Activated T-helper 1 cell treated with anti-CD3 and anti-CD28 coated beads, Interleukin-12 subunit alpha, Interleukin-12 subunit beta, Interleukin-2, Interleukin-4 antibody, amounts not matched to agents 30 ng/mL and 10 ng/mL and 1 ng/mL, durations not matched to agents 14 hours and 24 hours and 36 hours (primary cell): ENCODE data around the gene VPS37D. TPM values are rescaled to one million over a fixed set of nuclear protein-coding genes. Genes with fewer than 3 reads are reported as not detected.
"Not testable (repeated sequence)": the region's sequence is repeated elsewhere in the genome, so short reads cannot be mapped to it uniquely, and the experiment has no call there.

Experiments
- DNase-seq: peaks from one replicate; pipeline ENCODE4 v3.0.0; 2021; ENCODE audit warnings: low spot score
- H3K27ac Mint-ChIP-seq: one replicate; pipeline ENCODE4 v1.8.0; 2021; ENCODE audit warnings: mild to moderate bottlenecking, mixed read lengths
- H3K27me3 Mint-ChIP-seq: one replicate; pipeline ENCODE4 v1.8.0; 2022; ENCODE audit warnings: mild to moderate bottlenecking, moderate library complexity, mixed read lengths; ENCODE audit not compliant: insufficient read depth
- H3K36me3 Mint-ChIP-seq: one replicate; pipeline ENCODE4 v1.8.0; 2021; ENCODE audit warnings: low read depth, mixed read lengths
- H3K4me1 Mint-ChIP-seq: one replicate; pipeline ENCODE4 v1.8.0; 2021; ENCODE audit warnings: low read depth, mixed read lengths
- H3K4me3 Mint-ChIP-seq: one replicate; pipeline ENCODE4 v1.8.0; 2021; ENCODE audit warnings: mild to moderate bottlenecking, moderate library complexity, mixed read lengths
- H3K9me3 Mint-ChIP-seq: one replicate; pipeline ENCODE4 v1.8.0; 2021; ENCODE audit warnings: mixed read lengths
- intact Hi-C: fragments of 100-400 bp; cut with micrococcal nuclease; formaldehyde crosslinking; loops from one replicate; pipeline ENCODE4 v1.15.1; 2024
- total RNA-seq: library from RNA; stranded (reverse); gene quantifications from 2 replicates; pipeline ENCODE4 v1.2.3, GENCODE V29; 2022

VPS37D gene
- total RNA-seq, 1 donor from 2014 or later, result 0.18 TPM

DNA sequence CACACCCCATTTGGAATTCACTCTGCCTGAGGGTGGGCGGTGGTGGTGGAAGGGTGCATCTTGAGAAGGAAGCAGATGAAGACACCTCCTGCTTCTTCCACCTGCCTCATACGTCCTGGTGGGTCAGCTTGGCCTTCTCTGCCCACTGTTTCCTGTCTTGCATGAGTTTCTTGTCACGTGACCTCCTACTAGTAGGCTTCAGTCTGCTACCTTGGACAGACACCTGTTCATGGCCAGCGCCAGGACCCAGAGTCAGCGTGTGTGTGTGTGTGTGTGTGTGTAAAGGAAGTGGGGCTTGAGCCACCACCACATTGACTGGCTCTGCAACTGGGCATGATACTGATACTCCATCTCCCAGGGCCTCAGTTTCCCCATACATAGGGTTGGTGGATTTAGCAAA is 17.1 kb upstream of the VPS37D start:
- Mint-ChIP-seq H3K9me3 (no peaks in the 10 kb centered on the region), H3K27me3 (peaks cover 44% of the 10 kb centered on the region), H3K27ac (no peak overlapping the region), H3K4me1 (no peaks in the 10 kb centered on the region), H3K4me3 (no peak overlapping the region), H3K36me3 (no peaks in the 10 kb centered on the region)
- intact Hi-C loops, result no loop called here
- DNase-seq, result no peak

DNA sequence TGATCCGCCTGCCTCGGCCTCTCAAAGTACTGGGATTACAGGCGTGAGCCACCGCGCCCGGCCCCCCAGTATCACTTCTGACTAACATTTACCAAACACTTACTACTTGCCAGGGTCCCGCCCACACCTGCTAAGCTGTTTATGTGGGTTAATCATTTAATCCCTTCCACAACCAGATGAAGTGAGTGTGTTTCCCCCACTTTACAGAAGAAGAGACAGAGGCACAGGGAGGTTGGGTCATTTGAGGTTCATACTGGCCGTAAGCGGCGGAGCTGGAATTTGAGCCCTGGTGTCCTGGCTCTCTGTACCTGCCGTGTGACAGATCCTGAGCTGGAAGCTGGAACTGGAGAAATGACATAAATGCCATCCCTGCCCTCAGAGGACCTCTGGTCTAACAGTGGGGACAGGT is 15.1 kb upstream of the VPS37D start:
- Mint-ChIP-seq H3K36me3 (no peaks in the 10 kb centered on the region), H3K27me3 (peaks cover 27% of the 10 kb centered on the region), H3K27ac (no peak overlapping the region), H3K4me3 (no peak overlapping the region), H3K9me3 (no peaks in the 10 kb centered on the region), H3K4me1 (no peaks in the 10 kb centered on the region)
- intact Hi-C loops, result no loop called here
- DNase-seq, result no peak

GRCh38 chr7:73655309-73655708 is 12.3 kb upstream of the VPS37D start:
- not testable (repeated sequence) for H3K4me3 Mint-ChIP-seq
- peaks cover 11% of the 10 kb centered on the region for H3K27me3 Mint-ChIP-seq

DNA sequence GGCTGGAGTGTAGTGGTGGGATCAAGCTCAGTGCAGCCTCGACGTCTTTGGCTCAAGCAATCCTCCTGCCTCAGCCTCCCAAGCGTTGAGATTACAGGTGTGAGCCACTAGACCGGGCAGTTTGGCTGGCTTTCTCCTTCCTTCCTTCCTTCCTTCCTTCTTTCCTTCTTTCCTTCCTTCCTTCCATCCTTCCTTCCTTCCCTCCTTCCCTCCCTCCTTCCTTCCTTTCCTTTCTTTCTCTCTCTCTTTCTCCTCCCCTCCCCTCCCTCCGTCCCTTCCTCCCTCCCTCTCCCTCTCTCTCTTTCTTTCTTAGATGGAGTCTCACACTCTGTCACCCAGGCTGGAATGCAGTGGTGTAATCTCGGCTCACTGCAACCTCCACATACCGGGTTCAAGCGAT is 7.6 kb upstream of the VPS37D start:
- peaks cover 5% of the 10 kb centered on the region for H3K9me3 Mint-ChIP-seq
- no peak overlapping the region for H3K4me3 Mint-ChIP-seq
- H3K36me3 Mint-ChIP-seq, result no peaks in the 10 kb centered on the region
- H3K27me3 Mint-ChIP-seq, result peaks cover 18% of the 10 kb centered on the region
- no peaks in the 10 kb centered on the region for H3K4me1 Mint-ChIP-seq
- no peak overlapping the region for H3K27ac Mint-ChIP-seq
- no peak for DNase-seq
- intact Hi-C loops, result no loop called here

More at GRCh38 chr7:73655309-73655708, 12.3 kb upstream of the VPS37D start:
- H3K9me3 Mint-ChIP-seq, intact Hi-C loops, H3K36me3 Mint-ChIP-seq, H3K27ac Mint-ChIP-seq, DNase-seq, H3K4me1 Mint-ChIP-seq: not testable (repeated sequence)

GRCh38 chr7:73660594-73660993 is 7.0 kb upstream of the VPS37D start:
- H3K36me3 Mint-ChIP-seq, DNase-seq, H3K27ac Mint-ChIP-seq, H3K4me3 Mint-ChIP-seq, H3K9me3 Mint-ChIP-seq, intact Hi-C loops, H3K4me1 Mint-ChIP-seq: not testable (repeated sequence)
- H3K27me3 Mint-ChIP-seq, result peaks cover 20% of the 10 kb centered on the region

DNA sequence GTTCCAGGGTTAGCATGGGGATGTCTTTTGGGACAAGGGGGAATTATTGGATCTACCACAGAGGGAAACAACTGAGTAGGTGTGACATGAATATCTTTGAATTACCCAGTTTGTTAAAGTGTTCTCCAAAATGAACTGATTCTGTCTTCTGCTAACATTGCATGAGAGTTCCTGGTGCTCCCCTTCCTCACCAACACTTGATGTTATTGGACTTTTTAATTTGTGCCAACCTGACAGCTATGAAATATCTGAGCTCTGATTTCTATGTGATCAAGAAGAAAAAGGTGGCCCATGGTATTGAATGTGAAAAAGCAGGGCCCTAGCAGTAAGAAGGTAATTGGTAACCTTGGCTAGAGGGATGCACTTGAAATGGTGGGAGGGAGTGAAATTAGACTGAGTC is 4.6 kb upstream of the VPS37D start:
- peaks cover 5% of the 10 kb centered on the region for H3K9me3 Mint-ChIP-seq
- no peak for DNase-seq
- no peaks in the 10 kb centered on the region for H3K36me3 Mint-ChIP-seq
- H3K27ac Mint-ChIP-seq, result no peak overlapping the region
- no peak overlapping the region for H3K4me3 Mint-ChIP-seq
- peaks cover 24% of the 10 kb centered on the region for H3K27me3 Mint-ChIP-seq
- intact Hi-C loops, result no loop called here
- no peaks in the 10 kb centered on the region for H3K4me1 Mint-ChIP-seq

GRCh38 chr7:73668103-73668885 is 663 bp downstream of the VPS37D start:
- no peak overlapping the region for H3K27ac Mint-ChIP-seq
- no peaks in the 10 kb centered on the region for H3K36me3 Mint-ChIP-seq
- peaks cover 7% of the 10 kb centered on the region for H3K4me1 Mint-ChIP-seq
- no peak for DNase-seq
- peak overlapping the region; percentile 74 for H3K4me3 Mint-ChIP-seq
- H3K27me3 Mint-ChIP-seq, result peaks cover 33% of the 10 kb centered on the region
- intact Hi-C loops, result no loop called here
- peaks cover under 1% of the 10 kb centered on the region for H3K9me3 Mint-ChIP-seq

DNA sequence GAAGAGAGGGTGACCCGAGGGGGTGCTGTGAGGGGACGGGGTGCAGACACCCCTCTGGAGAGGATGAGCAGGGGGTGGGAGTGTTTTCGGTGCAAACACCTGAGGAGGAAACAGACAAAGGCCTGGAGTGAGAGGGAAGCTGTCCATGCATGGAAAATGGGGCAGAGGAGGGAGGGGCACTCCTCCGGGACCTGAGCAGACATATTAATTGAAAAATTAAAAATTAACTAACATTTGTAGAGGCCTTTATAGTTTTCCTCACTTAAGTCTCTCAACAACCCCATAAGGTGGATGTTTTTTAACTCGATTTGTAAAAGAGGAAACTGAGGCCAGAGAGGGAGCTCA is 1.2 kb downstream of the VPS37D start:
- Mint-ChIP-seq H3K9me3 (no peaks in the 10 kb centered on the region), H3K27ac (no peak overlapping the region), H3K4me3 (peak overlapping the region; percentile 74), H3K27me3 (peaks cover 32% of the 10 kb centered on the region), H3K4me1 (peaks cover 7% of the 10 kb centered on the region), H3K36me3 (no peaks in the 10 kb centered on the region)
- DNase-seq, result no peak
- intact Hi-C loops, result no loop called here

DNA sequence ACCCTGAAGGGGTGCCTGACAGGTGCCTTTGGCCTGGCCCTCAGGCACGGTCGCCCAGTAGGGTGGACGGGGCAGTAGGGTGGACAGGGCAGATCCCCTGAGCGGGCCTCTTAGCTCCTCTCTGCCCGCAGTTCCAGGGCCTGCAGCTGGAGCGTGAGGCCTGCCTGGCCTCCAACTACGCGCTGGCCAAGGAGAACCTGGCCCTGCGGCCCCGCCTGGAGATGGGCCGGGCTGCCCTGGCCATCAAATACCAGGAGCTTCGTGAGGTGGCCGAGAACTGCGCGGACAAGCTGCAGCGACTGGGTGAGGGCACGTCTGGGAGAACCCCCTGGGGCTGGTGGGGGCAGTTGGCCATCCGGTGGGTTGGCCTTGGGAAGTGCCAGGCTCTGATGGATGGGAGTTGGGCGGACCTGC is 1.7 kb downstream of the VPS37D start:
- Mint-ChIP-seq H3K27ac (no peak overlapping the region), H3K4me1 (peaks cover 7% of the 10 kb centered on the region), H3K9me3 (no peaks in the 10 kb centered on the region), H3K4me3 (no peak overlapping the region), H3K36me3 (no peaks in the 10 kb centered on the region), H3K27me3 (peaks cover 30% of the 10 kb centered on the region)
- intact Hi-C loops, result no loop called here
- DNase-seq, result no peak

DNA sequence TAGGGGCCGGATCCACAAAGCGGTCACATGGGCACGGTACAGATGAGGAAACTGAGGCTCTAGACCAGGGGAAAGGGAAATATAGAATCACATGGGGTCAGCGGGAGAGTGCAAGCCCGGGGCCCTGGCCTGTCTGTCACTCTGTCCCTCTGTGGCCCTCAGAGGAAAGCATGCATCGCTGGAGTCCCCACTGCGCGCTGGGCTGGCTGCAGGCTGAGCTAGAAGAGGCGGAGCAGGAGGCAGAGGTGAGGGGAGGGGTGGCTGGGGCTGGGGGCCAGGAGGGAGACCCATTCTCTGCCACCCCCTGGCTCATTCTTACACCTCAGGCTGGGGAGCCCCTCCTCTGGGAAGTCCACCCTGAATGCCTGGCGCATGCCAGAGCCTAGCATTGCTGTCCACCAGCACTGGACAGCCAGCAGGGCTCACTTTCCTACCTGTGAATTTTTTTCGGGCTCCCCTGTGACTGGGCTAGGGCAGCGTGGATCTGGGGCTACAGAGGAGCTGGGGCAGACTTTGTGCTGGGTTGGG is 2.3 kb downstream of the VPS37D start:
- no peak for DNase-seq
- Mint-ChIP-seq H3K4me3 (peak overlapping the region; percentile 22), H3K36me3 (no peaks in the 10 kb centered on the region), H3K27ac (no peak overlapping the region), H3K4me1 (peaks cover 7% of the 10 kb centered on the region), H3K9me3 (no peaks in the 10 kb centered on the region), H3K27me3 (peaks cover 28% of the 10 kb centered on the region)
- intact Hi-C loops, result no loop called here

DNA sequence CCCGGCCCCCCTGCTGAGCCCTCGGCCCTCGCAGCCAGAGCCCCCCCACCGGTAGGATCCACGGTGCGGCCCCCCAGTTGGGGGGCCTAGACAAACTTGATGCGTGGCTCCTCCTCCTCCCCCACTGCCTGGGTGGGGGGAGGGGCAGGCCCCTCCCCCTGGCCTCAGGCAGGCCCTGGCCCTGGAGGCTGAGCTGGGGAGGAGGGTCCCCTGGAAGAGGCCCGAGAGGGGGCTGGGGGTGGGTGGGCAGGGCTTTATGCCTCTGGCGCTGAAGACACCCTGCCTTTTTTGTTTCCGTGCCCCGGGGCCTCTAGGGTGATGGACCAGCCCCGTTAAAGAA is 3.7 kb downstream of the VPS37D start:
- Mint-ChIP-seq H3K9me3 (no peaks in the 10 kb centered on the region), H3K4me3 (no peak overlapping the region), H3K27me3 (peaks cover 20% of the 10 kb centered on the region)

DNA sequence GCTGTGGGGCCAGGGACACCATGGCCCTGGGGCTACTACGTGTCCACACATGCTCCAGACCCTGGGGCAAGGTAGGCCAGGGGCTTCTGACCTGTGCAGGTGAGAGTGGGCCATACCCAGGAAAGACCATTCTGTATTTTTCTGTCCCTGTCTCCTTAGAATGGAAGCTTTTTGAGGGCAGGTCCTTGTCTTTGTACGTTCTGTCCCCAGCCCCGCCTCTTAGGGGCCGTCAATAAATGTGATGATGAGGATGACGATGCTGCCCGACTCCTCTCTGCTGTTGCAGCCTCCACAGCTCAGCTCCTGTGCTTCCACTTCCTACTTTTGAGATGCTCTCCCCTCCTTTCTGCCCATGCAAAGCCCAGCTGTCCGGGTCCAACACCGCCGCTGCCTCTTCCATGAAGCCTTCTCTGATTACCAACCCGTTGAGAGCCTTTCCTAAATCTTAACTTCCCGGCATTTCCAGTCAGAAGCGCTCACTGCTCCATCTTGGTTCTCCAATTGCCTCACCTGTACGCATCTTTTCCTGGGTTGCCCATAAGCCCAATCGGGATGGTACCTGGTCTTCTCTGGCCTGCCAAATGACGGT is 4.3 kb downstream of the VPS37D start:
- Mint-ChIP-seq H3K9me3 (no peaks in the 10 kb centered on the region), H3K27ac (no peak overlapping the region), H3K4me3 (no peak overlapping the region), H3K4me1 (peaks cover 7% of the 10 kb centered on the region), H3K27me3 (peaks cover 20% of the 10 kb centered on the region), H3K36me3 (no peaks in the 10 kb centered on the region)
- DNase-seq, result no peak
- intact Hi-C loops, result no loop called here

More for the DNA sequence above, 3.7 kb downstream of the VPS37D start:
- intact Hi-C loops, result no loop called here
- H3K36me3 Mint-ChIP-seq, result no peaks in the 10 kb centered on the region
- H3K27ac Mint-ChIP-seq, result no peak overlapping the region
- DNase-seq, result no peak
- H3K4me1 Mint-ChIP-seq, result peaks cover 7% of the 10 kb centered on the region

GRCh38 chr7:73674468-73675124 is 7.0 kb downstream of the VPS37D start:
- Mint-ChIP-seq H3K9me3 (no peaks in the 10 kb centered on the region), H3K4me3 (no peak overlapping the region), H3K27ac (no peak overlapping the region), H3K4me1 (no peaks in the 10 kb centered on the region), H3K27me3 (peaks cover 10% of the 10 kb centered on the region), H3K36me3 (peaks cover 12% of the 10 kb centered on the region)
- no peak for DNase-seq
- intact Hi-C loops, result no loop called here
